GM11168 (cell line): ENCODE results near the gene ARHGEF39.

ENCODE experiments used
- in situ Hi-C: fragments of 300-500 bp; cut with MboI; formaldehyde crosslinking; loops from one replicate; pipeline ENCODE4 v1.12.0; 2022; ENCODE audit warnings: low sequenced_read_pairs; ENCODE audit not compliant: unreplicated experiment

The ARHGEF39 gene

GRCh38 chr9:35664531-35665470 lies at the start of gene ARHGEF39:
Gene ARHGEF39 (minus strand): TSS chr9:35665195. CDS start chr9:35665169, 26 bp downstream.
- in situ Hi-C loops = no loop called here

GRCh38 chr9:35714123-35714522 lies 49.1 kb upstream of the ARHGEF39 start:
- in situ Hi-C loops = no loop called here

GRCh38 chr9:35713578-35713977 lies 48.6 kb upstream of the ARHGEF39 start:
- in situ Hi-C loops = no loop called here

- in situ Hi-C loops = no loop called here
Observed at GRCh38 chr9:35712762-35713400, 47.9 kb upstream of the ARHGEF39 start.

GRCh38 chr9:35711501-35712428 lies 46.8 kb upstream of the ARHGEF39 start:
- in situ Hi-C loops = no loop called here

GRCh38 chr9:35710818-35711500 lies 46.0 kb upstream of the ARHGEF39 start:
- in situ Hi-C loops = no loop called here

- in situ Hi-C loops = no loop called here
Observed at GRCh38 chr9:35708146-35708545, 43.2 kb upstream of the ARHGEF39 start.

- in situ Hi-C loops = no loop called here
Observed at GRCh38 chr9:35706951-35707350, 42.0 kb upstream of the ARHGEF39 start.

GRCh38 chr9:35705836-35706430 lies 40.9 kb upstream of the ARHGEF39 start:
- in situ Hi-C loops = no loop called here

- in situ Hi-C loops = no loop called here
Observed at GRCh38 chr9:35705372-35705771, 40.4 kb upstream of the ARHGEF39 start.

GRCh38 chr9:35703906-35704672 lies 39.1 kb upstream of the ARHGEF39 start:
- in situ Hi-C loops = no loop called here

- in situ Hi-C loops = no loop called here
Observed at GRCh38 chr9:35702696-35703095, 37.7 kb upstream of the ARHGEF39 start.

GRCh38 chr9:35700942-35701341 lies 35.9 kb upstream of the ARHGEF39 start:
- in situ Hi-C loops = no loop called here

GRCh38 chr9:35700031-35700430 lies 35.0 kb upstream of the ARHGEF39 start:
- in situ Hi-C loops = no loop called here

GRCh38 chr9:35698231-35698630 lies 33.2 kb upstream of the ARHGEF39 start:
- in situ Hi-C loops = no loop called here

- in situ Hi-C loops = no loop called here
Observed at GRCh38 chr9:35697486-35697885, 32.5 kb upstream of the ARHGEF39 start.

- in situ Hi-C loops = no loop called here
Observed at GRCh38 chr9:35696520-35697215, 31.7 kb upstream of the ARHGEF39 start.

GRCh38 chr9:35695943-35696401 lies 31.0 kb upstream of the ARHGEF39 start:
- in situ Hi-C loops = no loop called here
